Heart left ventricle (tissue), 13 donors: ENCODE measurements around the gene RPS6KA2.

ENCODE experiments used
- CTCF ChIP-seq, 12 donors: fragments of 200-600 bp; sonication (generic) in 4 of 12; IDR thresholded peaks; one replicate each; pipeline versions ENCODE4 v1.5.0 to v1.8.0; 2018 to 2022; ENCODE audit warnings: antibody characterized with exemption in 12 of 12, mild to moderate bottlenecking in 5 of 12
- POLR2A ChIP-seq, 2 donors: fragments of 450-650 bp; IDR thresholded peaks; one replicate each; pipeline ENCODE4 v1.6.1; 2017; ENCODE audit warnings: antibody characterized with exemption in 2 of 2, mild to moderate bottlenecking in 2 of 2, moderate library complexity in 2 of 2
- donor health status: ischemic (EF 13 %, LVEDD 7.1; RV severe dilation, severe dysfunction).
- donor health status: DM: no; HTN: yes; CAD: no.
- donor health status: DM: no; HTN: no; CAD: no.
- donor health status: ischemic (EF 25% LVEDD 6.9; RV normal size, moderate dysfunction).
- donor health status: ischemic (EF 25% LVEDD 5.7; RV mildly dilated, moderate dysfunction).
- donor health status: ischemic (EF 35%, LVEDD 5.7; RV mildly dilated, moderate dysfunction).
- donor health status: nonischemic (EF 11% LVEDD 7.7; RV severe dilation, severe dysfunction).
- donor health status: DM: yes; HTN: yes; CAD: no.
- donor health status: PGD.
- donor health status: ischemic (EF 29% LVEDD 5.4; RV normal size, mild dysfunction).
- donor health status: nonischemic (EF 23%, LVEDD 6.1; RV moderate dilation, normal function).

GRCh38 chr6:166440106-166440505 lies 186.9 kb downstream of the RPS6KA2 start:
- TF ChIP-seq CTCF (IDR thresholded peaks at IDR 0.05) (no peak), POLR2A (IDR thresholded peaks at IDR 0.05) (no peak)
